GM13977 (cell line): ENCODE measurements around the gene EVC.

Source experiments
- DNase-seq: peaks from one replicate; pipeline ENCODE4 v3.0.0; 2012; ENCODE audit warnings: low spot score
- in situ Hi-C: fragments of 300-500 bp; cut with MboI; formaldehyde crosslinking; loops from one replicate; pipeline ENCODE4 v1.12.0; 2022; ENCODE audit warnings: low sequenced_read_pairs, low pct_unique_long_range_greater_than_20kb, mixed read lengths, inconsistent platforms; ENCODE audit not compliant: unreplicated experiment
- TF ChIP-seq, protein P1 (sequence below): IDR thresholded peaks from 2 replicates; pipeline ENCODE4 v1.5.1; 2012; ENCODE audit warnings: mild to moderate bottlenecking, control low read depth; ENCODE audit not compliant: insufficient read depth; ENCODE audit errors: extremely low read depth, missing control alignments

EVC gene

DNA sequence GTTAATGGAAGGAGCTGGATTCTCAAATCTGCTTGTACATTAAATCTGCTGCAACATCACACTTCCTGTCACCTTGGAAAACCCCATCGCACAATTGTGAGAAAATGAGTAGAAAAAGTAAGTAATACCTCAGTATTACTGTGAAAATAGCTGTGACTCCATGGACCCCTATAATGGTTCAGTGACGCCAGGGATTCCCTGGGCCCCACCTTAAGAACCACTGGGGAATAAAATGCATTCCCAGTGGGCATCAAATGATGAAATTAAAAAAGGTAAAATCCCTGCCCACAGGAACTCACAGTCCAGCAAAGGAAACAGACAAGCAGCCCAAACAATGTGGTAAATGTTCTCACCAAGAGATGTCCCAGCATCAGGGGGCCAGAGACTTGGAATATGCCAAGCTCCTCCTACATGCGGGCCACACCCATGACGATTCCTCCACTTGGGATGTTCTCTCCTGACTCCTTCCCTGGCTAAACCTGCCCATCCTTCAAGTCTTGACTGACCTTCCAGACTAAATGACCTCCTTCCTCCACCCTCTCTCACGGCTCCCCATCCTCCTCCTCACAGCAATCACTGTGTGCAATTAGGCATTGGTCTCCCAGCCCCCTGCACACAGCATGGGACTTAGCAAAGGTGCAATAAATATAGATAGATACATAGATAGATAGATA is 5.2 kb upstream of the EVC start:
- no peak for DNase-seq
- TF ChIP-seq, protein P1, sequence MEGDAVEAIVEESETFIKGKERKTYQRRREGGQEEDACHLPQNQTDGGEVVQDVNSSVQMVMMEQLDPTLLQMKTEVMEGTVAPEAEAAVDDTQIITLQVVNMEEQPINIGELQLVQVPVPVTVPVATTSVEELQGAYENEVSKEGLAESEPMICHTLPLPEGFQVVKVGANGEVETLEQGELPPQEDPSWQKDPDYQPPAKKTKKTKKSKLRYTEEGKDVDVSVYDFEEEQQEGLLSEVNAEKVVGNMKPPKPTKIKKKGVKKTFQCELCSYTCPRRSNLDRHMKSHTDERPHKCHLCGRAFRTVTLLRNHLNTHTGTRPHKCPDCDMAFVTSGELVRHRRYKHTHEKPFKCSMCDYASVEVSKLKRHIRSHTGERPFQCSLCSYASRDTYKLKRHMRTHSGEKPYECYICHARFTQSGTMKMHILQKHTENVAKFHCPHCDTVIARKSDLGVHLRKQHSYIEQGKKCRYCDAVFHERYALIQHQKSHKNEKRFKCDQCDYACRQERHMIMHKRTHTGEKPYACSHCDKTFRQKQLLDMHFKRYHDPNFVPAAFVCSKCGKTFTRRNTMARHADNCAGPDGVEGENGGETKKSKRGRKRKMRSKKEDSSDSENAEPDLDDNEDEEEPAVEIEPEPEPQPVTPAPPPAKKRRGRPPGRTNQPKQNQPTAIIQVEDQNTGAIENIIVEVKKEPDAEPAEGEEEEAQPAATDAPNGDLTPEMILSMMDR, result no peak

DNA sequence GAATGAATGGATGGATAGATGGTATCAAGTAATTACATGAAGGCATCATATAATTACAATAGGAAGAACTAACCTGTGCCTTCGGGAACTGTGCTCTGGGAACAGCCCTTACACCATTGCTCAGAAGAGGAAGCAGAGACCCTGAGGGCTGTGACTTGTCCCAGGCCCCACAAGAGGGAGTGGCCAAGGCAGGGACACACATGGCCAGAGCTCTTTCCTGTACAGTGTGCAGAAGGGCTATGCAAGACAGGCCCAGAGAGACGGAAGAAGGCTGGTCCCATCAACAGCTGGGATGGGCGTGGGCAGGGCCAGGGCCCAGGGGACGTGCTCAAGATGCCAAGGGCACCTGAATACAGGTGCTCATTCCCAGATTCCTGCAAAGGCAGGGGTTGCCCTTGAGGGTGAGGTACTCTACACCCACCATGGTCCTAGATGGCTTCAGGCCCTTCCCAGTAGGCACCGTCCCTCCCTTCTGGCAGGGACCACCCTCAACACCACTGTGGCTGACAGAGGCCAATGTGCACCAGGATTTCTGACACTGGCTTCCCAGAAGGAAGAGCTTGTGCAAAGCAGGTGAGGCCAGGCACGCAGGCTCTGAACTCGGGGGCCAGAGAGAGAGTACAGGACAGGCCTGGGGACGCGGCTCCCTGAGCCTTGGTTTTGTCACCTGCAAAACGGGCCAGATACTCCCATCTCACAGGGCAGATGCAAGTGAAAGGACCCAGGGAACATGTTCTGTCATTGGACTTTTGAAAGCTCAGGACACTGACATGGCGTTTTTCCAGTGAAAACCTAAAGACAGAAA is 4.3 kb upstream of the EVC start:
- in situ Hi-C loops, result no loop called here
- TF ChIP-seq, protein P1, result no peak
- DNase-seq, result no peak

More for the DNA sequence above, 5.2 kb upstream of the EVC start:
- in situ Hi-C loops, result no loop called here

DNA sequence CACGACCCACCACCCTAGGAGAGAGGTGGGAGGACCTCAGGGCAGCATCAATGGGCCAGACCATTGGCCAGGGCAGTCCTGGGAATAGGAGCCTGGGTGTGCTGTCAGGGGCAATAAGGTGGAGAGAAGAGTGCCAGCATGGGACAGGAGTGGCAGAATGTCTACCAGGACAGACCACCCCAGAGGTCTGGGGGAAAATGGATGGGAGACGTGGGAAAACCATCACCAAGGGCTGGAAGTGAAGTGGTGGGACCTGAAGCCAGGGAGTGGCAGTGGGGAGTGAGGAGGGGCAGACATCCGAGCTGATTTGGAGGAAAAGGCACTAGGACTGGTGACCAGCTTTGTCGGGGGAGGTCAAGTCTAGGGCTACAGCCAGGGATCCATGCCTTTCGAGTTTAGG is 3.6 kb upstream of the EVC start:
- TF ChIP-seq, protein P1, result no peak
- DNase-seq, result no peak
- in situ Hi-C loops, result no loop called here

DNA sequence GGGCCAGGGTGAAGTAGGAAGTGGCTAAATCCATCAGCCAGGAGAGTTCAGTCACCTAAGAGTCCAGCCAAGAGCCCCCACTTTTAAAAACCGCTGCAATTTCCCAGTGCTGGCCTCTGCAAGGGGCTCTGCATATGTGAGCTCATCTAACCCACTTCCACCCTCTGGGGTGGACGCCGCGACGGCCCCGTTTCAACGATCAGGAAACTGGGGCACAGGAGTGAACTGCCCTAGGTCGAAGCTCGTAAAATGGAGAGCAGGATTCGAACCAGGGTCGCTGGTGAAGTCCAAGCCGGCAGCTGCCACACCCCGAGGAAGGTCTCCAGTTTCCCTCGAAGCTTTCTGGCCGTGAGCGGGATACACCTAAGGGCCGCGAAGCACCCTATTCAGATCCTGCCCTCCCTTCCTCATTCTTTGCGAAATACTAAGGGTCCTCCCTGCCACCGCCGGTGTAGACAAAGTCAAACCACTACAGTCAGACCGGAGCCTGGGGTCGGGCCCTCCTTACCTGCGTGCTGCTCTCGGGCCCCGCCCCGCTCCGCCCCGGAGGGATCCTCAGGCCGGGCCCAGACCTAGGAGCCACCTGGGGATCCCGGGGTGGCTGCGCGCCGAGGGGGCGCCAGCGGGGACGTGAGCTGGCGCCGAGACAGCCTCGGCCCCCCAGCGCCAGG is 3.1 kb upstream of the EVC start:
- in situ Hi-C loops, result no loop called here
- DNase-seq, result no peak
- TF ChIP-seq, protein P1, result no peak

DNA sequence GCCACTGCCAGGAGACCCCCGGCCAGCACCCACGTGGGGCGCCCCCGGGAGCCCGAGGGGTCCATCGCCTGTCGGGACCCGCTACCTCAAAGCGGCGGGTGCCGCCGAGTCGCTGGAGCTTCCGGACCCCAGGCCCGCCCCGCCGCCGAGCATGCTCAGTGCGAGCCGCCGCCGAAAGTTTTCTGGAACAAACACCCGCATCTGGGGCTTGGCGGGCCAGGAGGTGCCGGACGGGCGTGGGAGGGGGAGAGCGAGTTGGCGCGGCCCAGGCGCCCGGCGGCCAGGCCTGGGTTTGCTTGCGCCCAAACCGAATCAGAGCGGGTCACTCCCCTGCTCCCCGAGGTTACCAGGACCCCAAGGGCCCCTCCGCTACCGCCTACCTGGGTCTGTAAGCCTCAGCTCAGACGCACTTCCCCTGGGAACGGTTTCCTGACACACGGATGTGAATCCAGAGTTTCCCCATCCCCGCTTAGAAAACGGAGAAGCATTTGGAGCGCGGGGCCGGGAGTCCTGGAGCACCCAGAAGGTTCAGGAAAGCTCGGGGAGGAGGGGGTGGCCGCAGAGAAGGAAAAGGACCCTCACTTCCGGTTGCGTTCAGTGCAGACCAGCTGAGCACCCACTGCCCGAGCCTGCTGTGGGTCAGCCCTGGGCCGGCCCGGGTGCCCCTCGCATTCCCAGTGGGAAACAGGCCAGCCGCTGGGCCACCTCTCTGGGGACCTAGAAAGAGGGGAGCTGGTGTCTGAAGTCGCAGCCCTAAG is 2.4 kb upstream of the EVC start, which contains the start of gene EVC2:
TSS of gene EVC2 (minus strand) at position 111 of the 758 bp plus-strand sequence. CDS start at position 65, 46 bp downstream.
- in situ Hi-C loops, result no loop called here
- TF ChIP-seq, protein P1, result no peak
- DNase-seq, result peak; percentile 31

DNA sequence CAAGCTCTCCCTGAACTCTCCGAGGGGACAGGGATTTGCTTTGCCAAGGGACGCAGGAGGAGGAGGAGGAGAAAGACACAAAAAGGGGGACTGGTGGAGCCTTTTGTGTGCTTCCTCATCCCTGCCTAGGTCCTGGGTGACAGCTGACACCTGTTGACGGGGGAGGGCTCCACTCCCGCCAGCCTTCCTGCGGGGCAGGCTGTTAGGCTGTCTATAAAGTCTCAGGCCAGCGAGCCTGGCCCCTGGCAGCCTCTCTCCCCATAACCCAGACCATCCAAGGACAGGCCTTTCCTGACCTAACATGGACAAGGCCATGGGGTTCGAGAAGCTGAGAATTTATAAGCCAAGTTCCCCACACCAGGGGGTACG is 1.8 kb upstream of the EVC start:
- DNase-seq, result no peak
- TF ChIP-seq, protein P1, result no peak
- in situ Hi-C loops, result no loop called here
